Lung (tissue), 12 donors: ENCODE measurements around the gene TIAM2. TPM values are rescaled to one million over a fixed set of nuclear protein-coding genes. Genes with fewer than 3 reads are reported as not detected.
A peak's percentile ranks its signal among the peaks of the same experiment; 100 is the strongest.

Experiments used
- ATAC-seq: fragments of 200-7000 bp; cut with Tn5 transposase; one replicate; pipeline ENCODE4 v1.9.1; 2020; ENCODE audit warnings: moderate number of reproducible peaks; ENCODE audit not compliant: insufficient read depth, low FRiP score
- DNase-seq, 3 donors: peaks; one replicate each; pipeline ENCODE4 v3.0.0-alpha.2; 2013 to 2017
- H3K27ac ChIP-seq, 2 donors: one replicate each; pipeline ENCODE4 v1.5.1; 2013; ENCODE audit warnings: mild to moderate bottlenecking in 2 of 2, moderate library complexity in 2 of 2, control low read depth in 1 of 2, inconsistent platforms in 1 of 2, low read depth in 1 of 2, low read length in 1 of 2
- H3K27me3 ChIP-seq, 3 donors: one replicate each; pipeline ENCODE4 v1.5.1; 2013; ENCODE audit warnings: low read length in 2 of 3; ENCODE audit not compliant: control insufficient read depth in 3 of 3, insufficient read depth in 3 of 3
- H3K36me3 ChIP-seq, 4 donors: one replicate each; pipeline ENCODE4 v1.5.1; 2013; ENCODE audit warnings: low read length in 4 of 4, mild to moderate bottlenecking in 1 of 4, moderate library complexity in 1 of 4; ENCODE audit not compliant: control insufficient read depth in 4 of 4, insufficient read depth in 4 of 4
- H3K4me1 ChIP-seq, 5 donors: one replicate each; pipeline ENCODE4 v1.5.1; 2013; ENCODE audit warnings: low read length in 5 of 5, mild to moderate bottlenecking in 2 of 5, moderate library complexity in 1 of 5; ENCODE audit not compliant: control insufficient read depth in 5 of 5, insufficient read depth in 5 of 5
- H3K4me3 ChIP-seq: one replicate; pipeline ENCODE4 v1.5.1; 2013; ENCODE audit warnings: mild to moderate bottlenecking, control low read depth, moderate library complexity
- H3K9ac ChIP-seq, 2 donors: one replicate each; pipeline ENCODE4 v1.5.1; 2013; ENCODE audit warnings: low read length in 2 of 2, control low read depth in 1 of 2; ENCODE audit not compliant: insufficient read depth in 1 of 2
- H3K9me3 ChIP-seq, 4 donors: one replicate each; pipeline ENCODE4 v1.5.1; 2013; ENCODE audit warnings: low read length in 3 of 4, mild to moderate bottlenecking in 1 of 4, moderate library complexity in 1 of 4; ENCODE audit not compliant: control insufficient read depth in 4 of 4, insufficient read depth in 3 of 4
- WGBS, 2 donors: extraction: QIAGEN DNeasy Blood & Tissue Kit; methylation state at CpG; one replicate each; pipeline ENCODE4 v1.1.7; 2013; 5-methylcytosine and 5-hydroxymethylcytosine counted together
- polyA plus RNA-seq, 2 donors: library from polyadenylated mRNA; stranded (reverse); fragments of 200-250 nt; gene quantifications; one replicate each; pipeline ENCODE4 v1.2.1, GENCODE V29; 2013
- total RNA-seq, 2 donors: library from RNA; depleted of rRNA in 1 of 2; stranded (reverse); fragments of >200 nt in 1 of 2; gene quantifications; one replicate each; pipeline ENCODE4 v1.2.1, GENCODE V29; 2014 to 2021
- TF ChIP-seq, protein P1 (sequence below): IDR thresholded peaks from 2 replicates; pipeline ENCODE4 v1.5.1; 2012; ENCODE audit warnings: mild to moderate bottlenecking; ENCODE audit errors: control extremely low read depth, extremely low read depth
- donor health status: control.
- donor health status: control.
- donor health status: Bipolar disorder and iron deficiency.
- donor health status: healthy.
- donor health status: DM: yes; HTN: yes; CAD: no.

TIAM2 gene
- total and polyA plus RNA-seq, 4 donors, result 1.8 to 17.5 (median 4.1) TPM

DNA sequence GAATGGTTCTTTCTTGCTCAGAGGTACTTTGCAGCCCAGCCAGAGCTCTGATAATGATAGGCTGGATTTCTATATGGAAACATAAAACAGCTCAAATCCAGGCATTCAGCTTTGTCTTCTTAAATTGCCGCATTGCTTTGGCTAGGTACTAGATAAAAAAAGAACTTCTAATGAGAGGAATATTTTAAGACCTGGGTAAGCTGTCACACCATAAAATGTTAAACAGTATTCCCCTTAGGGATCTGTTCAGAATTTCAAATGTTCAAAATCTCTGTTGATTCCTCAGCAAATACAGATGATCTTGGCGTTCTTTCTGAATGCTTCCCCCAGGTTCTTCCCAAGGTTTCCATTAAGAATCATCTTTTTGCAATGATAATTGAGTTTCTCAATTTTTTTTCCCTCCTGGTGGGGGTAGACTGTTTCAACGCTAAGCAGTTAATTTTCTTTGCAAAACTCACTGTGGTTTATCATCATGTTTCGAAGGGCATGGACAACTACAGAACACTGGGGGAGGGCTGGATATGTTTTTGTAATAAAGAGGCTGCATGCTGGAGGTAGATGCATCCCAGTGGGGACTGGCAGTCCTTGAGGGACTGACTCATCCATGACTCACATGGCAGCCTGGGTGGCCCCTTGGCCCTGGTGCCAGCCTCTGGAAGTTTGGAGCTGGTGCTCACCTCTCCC lies 31.0 kb downstream of the TIAM2 start:
- no peaks in the 10 kb centered on the region for H3K27me3 ChIP-seq
- H3K36me3 ChIP-seq, result peaks cover 0 to 2% (median 0%) of the 10 kb centered on the region in 4 donors
- H3K4me1 ChIP-seq, result no peaks in the 10 kb centered on the region
- no peak for DNase-seq
- no peak overlapping the region for H3K4me3 ChIP-seq
- no peaks in the 10 kb centered on the region for H3K9me3 ChIP-seq
- ATAC-seq, result peak; percentile 75
- no peak overlapping the region for H3K9ac ChIP-seq
- no peak overlapping the region for H3K27ac ChIP-seq
- 90 to 92% methylated on average over 4 of the region's 4 CpGs for whole genome bisulfite sequencing, 2 donors
- TF ChIP-seq, protein P1, sequence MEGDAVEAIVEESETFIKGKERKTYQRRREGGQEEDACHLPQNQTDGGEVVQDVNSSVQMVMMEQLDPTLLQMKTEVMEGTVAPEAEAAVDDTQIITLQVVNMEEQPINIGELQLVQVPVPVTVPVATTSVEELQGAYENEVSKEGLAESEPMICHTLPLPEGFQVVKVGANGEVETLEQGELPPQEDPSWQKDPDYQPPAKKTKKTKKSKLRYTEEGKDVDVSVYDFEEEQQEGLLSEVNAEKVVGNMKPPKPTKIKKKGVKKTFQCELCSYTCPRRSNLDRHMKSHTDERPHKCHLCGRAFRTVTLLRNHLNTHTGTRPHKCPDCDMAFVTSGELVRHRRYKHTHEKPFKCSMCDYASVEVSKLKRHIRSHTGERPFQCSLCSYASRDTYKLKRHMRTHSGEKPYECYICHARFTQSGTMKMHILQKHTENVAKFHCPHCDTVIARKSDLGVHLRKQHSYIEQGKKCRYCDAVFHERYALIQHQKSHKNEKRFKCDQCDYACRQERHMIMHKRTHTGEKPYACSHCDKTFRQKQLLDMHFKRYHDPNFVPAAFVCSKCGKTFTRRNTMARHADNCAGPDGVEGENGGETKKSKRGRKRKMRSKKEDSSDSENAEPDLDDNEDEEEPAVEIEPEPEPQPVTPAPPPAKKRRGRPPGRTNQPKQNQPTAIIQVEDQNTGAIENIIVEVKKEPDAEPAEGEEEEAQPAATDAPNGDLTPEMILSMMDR, result no peak

- WGBS, 2 donors, result 98 to 99% methylated on average over 4 of the region's 4 CpGs
Measured at GRCh38 chr6:155026706-155027045, 31.6 kb downstream of the TIAM2 start.

GRCh38 chr6:155030148-155030720 lies 35.1 kb downstream of the TIAM2 start:
- TF ChIP-seq, protein P1, result no peak
- Histone ChIP-seq H3K27me3 (no peaks in the 10 kb centered on the region), H3K9ac (no peak overlapping the region), H3K27ac (no peak overlapping the region), H3K4me3 (no peak overlapping the region), H3K9me3 (no peaks in the 10 kb centered on the region), H3K36me3 (no peaks in the 10 kb centered on the region), H3K4me1 (no peaks in the 10 kb centered on the region)
- ATAC-seq (no peak), DNase-seq (no peak)
- 87 to 88% methylated on average over 8 of the region's 8 CpGs for WGBS, 2 donors

More at GRCh38 chr6:155026706-155027045, 31.6 kb downstream of the TIAM2 start:
- Histone ChIP-seq H3K4me3 (no peak overlapping the region), H3K27ac (no peak overlapping the region), H3K27me3 (no peaks in the 10 kb centered on the region), H3K9me3 (no peaks in the 10 kb centered on the region), H3K36me3 (peaks cover 0 to 2% (median 0%) of the 10 kb centered on the region in 4 donors), H3K9ac (no peak overlapping the region), H3K4me1 (no peaks in the 10 kb centered on the region)
- DNase-seq, result no peak
- ATAC-seq, result no peak
- TF ChIP-seq, protein P1, result no peak
